Activated CD4-positive, CD25-positive, alpha-beta regulatory T cell (primary cell): ENCODE results near the gene GXYLT2.

Source experiments
- DNase-seq, 4 experiments: peaks; one replicate each; lab custom pipeline; 2025; lab: John Stamatoyannopoulos, UW

GXYLT2 gene

GRCh38 chr3:72938471-72939265 lies 50.8 kb downstream of the GXYLT2 start:
- DNase-seq, result no peak

DNA sequence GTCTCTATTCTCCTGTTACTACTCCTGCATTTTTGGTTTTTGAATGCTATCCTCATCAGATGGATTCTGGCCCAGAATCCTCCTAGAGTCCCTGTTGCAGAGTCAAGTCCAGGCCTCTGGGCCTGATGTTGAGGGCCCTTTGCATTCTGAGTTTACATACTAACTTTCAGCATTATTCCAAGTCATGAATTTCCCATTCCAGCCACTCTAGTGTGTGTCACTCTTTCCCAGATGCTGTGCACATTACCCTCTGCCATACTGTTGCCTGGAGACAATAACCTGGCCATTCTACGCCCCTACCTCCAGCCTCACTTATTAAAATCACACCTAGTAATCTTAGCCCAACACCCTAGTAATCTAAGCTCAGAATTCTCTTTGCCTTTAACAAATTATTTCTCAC lies 53.4 kb downstream of the GXYLT2 start:
- no peak for DNase-seq

DNA sequence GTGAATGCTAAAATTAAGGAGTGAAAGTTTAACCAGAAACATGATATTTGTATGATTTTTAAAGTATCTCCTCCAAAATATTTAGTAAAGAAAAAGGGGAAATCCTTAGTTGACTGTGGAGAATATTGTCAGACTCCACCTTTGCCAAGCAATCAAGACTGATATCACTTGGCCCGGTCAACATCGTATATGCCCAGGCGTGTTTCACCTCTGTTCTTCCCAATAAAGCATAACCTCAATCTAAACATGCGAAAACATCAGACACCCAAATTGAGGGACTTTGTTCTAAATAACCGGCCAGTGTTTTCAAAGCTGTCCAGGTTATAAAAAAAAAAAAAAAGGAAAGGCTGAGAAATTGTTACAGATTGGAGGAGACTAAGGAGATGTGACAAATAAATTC lies 54.6 kb downstream of the GXYLT2 start:
- DNase-seq, result no peak

DNA sequence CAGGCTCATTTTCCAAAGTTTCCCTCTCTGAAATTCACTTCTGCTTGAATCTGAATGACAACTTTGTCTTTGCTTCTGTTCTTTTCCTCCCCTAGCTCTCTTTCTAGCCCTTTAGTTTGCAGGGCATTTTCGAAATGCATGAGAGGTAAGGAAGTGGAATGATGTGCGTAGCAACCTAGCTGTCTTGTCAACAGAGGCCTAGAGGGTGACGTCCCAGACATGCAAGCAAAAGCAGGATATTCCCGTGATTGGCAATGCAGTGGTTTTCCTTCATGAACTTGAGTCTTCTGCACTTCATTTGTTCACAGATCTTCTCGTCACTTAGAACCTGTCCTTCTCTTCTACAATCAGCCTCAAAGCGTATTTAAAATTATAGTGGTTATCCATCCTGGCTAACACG lies 56.9 kb downstream of the GXYLT2 start:
- no peak for DNase-seq

GRCh38 chr3:72947715-72948490 lies 60.1 kb downstream of the GXYLT2 start:
- no peak for DNase-seq

GRCh38 chr3:72949016-72949415 lies 61.2 kb downstream of the GXYLT2 start:
- DNase-seq, result no peak

- no peak for DNase-seq
Measured at GRCh38 chr3:72950372-72950771, 62.5 kb downstream of the GXYLT2 start.

GRCh38 chr3:72950801-72951200 lies 63.0 kb downstream of the GXYLT2 start:
- DNase-seq, result no peak

DNA sequence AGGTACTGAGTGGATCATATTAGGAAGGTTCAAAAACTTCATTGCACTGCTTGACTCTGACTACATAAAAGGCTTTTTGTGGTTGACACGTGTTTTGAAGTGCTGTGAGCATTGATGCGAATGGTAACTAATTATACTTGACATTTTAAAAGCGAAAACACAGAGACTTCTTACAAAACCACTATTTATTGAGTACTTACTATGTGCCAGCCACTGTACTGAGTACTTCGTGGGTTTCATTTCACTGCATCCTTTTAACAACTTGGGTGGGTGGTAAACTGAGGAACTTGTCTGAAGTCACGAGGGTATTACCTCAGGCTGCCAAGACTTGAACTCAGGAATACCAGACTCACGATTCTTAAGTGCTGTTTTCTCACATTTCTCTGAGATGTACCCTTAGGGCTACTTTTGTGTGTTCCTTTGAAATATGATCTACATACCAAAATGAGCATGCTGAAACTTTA lies 63.4 kb downstream of the GXYLT2 start:
- DNase-seq, result no peak

- DNase-seq, result no peak
Measured at GRCh38 chr3:72953325-72953956, 65.6 kb downstream of the GXYLT2 start.

DNA sequence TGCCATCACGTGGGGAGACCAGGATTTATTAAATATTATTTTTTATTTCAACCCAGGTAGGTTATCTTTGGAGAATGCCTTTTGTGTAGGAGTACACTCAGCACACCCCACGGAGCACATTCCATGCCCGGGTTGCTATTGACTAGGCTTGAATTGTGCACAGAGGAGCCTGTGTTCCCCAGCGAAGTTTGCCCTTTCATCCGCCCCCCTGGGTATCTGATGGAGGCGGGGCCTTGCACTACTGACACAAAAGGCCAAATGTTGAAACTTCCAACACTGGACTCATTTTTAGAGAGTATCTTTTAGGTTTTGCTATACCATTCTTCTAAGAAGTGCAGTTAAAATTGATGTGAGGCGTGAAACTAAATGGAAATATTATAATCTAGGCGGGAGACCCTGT lies 69.5 kb downstream of the GXYLT2 start:
- no peak for DNase-seq

- no peak for DNase-seq
Measured at GRCh38 chr3:72959336-72959735, 71.5 kb downstream of the GXYLT2 start.

DNA sequence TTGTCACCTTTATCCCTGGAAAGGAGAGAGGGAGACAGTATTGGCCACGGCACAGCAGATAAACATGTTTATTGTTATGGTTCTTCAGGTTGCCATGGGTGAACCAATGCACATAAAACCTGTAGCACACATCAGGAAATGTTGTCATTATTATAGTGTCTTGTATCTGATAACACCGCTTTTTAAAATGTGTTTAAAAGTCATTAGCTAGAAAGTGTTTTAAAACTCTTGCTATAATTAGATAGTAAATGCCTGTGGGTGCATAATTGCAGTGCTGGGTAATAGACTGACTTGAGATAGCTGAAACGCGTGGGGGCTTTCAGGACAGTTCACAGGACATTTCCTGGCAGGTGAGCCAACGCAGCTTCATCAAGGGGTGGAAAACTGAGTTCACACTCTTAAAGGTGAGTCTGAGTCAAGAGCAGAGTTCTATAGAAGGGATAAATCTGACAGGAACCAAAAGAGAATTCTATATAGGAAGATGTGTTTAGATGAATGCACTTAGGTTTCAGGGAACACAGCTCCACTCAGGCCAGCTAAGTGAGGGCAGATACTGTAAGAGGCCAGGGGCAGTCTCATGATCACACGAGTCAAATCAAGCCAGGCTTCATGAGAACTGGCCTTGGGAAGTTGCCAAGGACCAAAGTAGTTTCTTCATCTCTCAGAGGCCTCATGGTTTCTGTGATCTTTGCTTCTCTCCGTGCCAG lies 73.1 kb downstream of the GXYLT2 start:
- no peak for DNase-seq

GRCh38 chr3:72961752-72962151 lies 73.9 kb downstream of the GXYLT2 start:
- DNase-seq, result no peak

GRCh38 chr3:72962317-72962716 lies 74.5 kb downstream of the GXYLT2 start:
- DNase-seq, result no peak

GRCh38 chr3:72964633-72965032 lies 76.8 kb downstream of the GXYLT2 start:
- DNase-seq, result no peak

DNA sequence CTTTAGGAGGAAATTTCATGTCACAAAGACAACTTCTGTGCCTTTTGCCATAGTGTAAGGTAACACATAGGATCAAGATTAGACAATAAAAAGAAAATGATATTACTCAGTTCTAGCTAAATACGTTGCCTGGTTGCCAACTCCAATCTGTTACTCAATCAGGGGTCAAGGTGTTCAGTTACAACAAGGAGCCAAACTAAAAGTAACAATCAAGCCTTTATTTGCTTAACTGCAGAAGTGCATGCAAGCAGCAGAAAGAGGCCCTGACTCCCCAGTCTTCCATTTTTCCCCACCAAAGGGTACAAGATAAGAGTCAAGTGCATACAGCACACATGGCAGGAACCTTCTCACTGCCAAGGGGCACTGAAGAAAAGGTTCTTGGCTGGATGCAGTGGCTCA lies 80.4 kb downstream of the GXYLT2 start:
- DNase-seq, result no peak

DNA sequence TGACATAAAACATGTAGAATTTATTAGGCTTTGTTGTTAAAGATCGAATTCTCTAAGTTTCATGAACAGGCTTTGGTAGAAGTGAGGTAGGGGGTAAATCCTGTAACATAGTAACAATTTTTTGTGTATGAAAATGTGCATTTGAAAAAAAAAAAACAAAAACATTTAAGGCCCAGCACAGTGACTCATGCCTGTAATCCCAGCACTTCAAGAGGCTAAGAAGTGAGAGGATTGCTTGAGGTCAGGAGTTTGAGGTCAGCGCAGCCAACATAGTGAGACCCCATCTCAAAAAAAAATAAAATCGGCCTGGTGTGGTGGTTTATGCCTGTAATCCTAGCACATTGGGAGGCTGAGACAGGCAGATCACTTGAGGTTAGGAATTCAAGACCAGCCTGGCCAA lies 81.9 kb downstream of the GXYLT2 start:
- no peak for DNase-seq

- DNase-seq, result no peak
Measured at GRCh38 chr3:72970942-72971341, 83.1 kb downstream of the GXYLT2 start.

- DNase-seq, result no peak
Measured at GRCh38 chr3:72972706-72973030, 84.8 kb downstream of the GXYLT2 start.

GRCh38 chr3:72973031-72973723 lies 85.3 kb downstream of the GXYLT2 start:
- DNase-seq, result no peak

- no peak for DNase-seq
Measured at GRCh38 chr3:72973786-72974185, 85.9 kb downstream of the GXYLT2 start.
